GM18861 (cell line): Measurements from ENCODE around the gene LRP5.
"Not testable (repeated sequence)": the region's sequence is repeated elsewhere in the genome, so short reads cannot be mapped to it uniquely, and the experiment has no call there.

Source experiments
- ATAC-seq: cut with Tn5 transposase; IDR thresholded peaks from one replicate; pipeline ENCODE4 v1.9.1; 2021; ENCODE audit not compliant: unreplicated experiment

Gene LRP5

DNA sequence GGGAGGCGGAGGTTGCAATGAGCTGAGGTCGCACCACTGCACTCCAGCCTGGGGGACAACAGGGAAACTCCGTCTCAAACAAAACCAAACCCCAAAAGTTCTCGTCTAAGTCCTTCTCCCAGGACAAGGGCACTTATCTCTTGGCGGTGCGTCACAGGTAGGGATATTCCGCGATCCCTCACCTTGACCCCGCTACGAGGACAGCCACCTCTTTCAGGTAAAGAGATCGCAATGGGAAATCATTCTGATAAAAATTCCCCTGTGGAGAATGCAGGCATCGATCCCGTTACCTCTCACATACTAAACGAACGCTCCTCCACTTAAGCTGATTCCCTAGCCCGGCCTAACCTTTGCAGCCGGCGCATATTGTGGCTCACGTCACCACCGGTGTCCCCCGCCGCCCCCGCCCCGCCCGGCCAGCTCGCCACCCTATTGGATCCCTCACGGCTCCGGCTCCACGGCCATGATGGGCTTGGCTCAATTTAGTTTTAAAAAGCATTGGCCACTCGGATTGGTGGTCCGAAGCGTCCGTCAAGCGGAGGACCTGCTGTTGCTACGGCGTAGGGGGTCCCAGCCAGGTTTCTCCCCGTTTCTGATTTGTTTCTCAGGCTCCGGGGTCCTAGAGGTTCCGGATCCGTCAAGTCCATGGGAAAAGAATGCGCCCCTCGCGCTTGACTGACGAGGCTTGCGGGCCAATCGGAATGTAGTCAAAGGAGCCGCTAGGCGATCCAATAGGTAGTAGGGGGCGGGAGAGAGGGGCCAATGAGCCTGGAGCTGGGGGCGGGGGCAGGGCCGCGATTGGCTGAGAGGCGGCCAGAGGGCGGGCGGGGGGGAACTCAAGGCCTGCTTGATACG lies 147.7 kb downstream of the LRP5 start:
- peak; percentile 78 for ATAC-seq

DNA sequence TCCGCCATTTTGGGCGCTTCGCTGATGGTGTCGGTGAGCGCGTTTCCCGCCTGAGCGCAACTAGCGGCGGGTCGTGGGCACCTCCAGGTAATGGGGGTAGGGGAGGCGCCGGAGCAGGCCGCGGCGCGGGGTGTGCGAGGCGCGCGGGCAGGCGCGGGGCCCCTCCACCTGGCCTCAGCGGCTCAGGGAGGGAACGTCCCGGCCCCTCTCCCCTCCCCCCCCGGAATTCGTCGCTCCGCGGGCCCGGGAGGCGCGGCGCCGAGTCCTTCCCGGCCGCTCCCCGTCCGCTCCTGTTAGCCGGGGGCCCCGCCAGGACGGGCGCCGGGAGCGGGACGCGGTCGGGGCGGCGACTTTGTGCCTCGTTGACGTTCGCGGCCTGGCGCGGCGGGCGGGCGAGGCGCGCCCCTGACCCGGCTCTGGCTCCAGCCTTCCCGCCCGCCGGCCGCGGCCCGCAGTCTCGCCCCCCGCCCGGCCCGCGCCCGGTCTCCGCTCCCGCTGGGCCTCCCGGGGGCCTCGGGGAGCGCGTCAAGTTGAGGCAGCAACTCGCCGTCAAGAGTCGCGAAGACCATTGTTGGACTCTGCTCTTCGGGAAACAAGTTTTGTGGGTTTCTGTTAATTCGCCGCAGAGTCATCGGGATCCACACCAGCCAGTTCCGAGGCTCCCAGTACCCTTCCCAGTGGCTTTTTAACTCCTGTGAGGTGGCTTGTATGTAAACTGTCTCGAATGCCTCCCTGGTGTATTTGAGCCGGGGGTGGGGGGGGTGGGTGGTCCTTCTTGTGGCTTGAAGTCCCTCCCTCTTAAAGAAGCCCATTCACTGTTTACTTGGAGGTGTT lies 148.6 kb downstream of the LRP5 start, which contains the start of gene PPP6R3:
Gene PPP6R3 (plus strand): TSS at position 12 of the 834 bp plus-strand sequence. CDS start 76,913 bp downstream, outside the sequence.
- peak; percentile 7 for ATAC-seq

DNA sequence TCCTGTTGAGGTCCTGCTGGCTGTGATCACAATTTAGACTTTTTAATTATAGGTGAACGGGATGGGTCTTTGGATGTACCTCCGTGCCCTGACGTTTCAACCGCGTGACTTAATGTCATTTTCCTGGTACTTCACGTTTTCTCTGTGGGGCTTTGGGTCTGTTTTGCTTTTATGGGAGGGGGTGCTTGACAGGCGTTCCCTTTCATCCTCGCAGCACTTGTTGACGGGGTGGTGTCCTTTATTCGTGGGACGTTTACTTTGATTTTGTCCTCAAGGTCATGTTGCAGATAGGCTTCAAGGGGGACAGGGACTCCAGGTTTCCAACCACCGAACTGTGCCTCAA lies 149.2 kb downstream of the LRP5 start:
- ATAC-seq: no peak

GRCh38 chr11:68463714-68464113 lies 151.3 kb downstream of the LRP5 start:
- no peak for ATAC-seq

GRCh38 chr11:68467201-68467834 lies 154.9 kb downstream of the LRP5 start:
- no peak for ATAC-seq

DNA sequence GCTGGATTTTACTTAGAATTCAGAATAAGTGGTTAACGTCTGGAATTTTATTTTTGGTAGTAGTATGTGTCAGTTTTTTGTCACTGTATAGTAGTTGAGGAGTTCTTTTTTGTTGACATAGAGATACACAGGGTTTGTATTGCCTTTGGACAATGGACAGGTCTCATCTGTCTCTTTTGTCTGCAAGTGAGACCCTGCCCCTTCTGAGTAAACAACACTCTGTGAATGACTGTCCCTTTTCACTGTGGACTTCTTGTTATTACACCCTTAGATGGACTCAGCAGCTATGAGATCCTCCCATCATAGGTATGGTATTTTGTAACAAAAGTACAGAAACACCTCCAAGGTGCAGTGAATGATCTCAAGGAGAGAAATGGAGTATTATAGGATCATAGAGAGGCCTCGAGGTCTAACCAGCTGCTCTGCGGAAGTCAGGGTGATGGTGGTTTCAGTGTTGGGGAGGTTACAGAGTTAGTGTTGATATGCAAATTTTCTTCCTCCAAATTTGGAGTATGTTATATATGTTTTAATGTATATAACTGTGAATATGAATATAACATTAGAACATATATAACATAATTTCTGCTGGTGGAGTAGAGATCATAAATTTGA lies 155.9 kb downstream of the LRP5 start:
- peak; percentile 54 for ATAC-seq

- ATAC-seq: no peak
These were observed 156.7 kb downstream of the LRP5 start for GRCh38 chr11:68469122-68469521.

DNA sequence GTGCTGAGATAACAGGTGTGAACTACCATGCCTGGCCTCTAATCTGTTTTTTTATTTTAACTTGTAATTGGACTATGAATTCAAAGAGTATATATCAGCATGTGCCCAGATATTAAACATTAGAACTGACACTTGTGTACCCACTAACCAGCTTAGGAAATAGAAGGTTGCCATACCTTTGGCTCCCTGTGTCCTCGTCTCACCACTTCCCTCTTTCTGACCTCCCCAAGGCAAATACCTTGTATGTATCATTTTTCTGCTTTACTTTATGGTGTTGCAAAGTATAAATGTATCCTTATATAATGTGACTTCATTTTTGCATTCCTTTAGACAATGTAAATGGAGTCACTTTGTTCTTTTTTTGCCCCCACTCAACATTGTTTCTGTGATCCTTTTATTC lies 157.3 kb downstream of the LRP5 start:
- no peak for ATAC-seq

DNA sequence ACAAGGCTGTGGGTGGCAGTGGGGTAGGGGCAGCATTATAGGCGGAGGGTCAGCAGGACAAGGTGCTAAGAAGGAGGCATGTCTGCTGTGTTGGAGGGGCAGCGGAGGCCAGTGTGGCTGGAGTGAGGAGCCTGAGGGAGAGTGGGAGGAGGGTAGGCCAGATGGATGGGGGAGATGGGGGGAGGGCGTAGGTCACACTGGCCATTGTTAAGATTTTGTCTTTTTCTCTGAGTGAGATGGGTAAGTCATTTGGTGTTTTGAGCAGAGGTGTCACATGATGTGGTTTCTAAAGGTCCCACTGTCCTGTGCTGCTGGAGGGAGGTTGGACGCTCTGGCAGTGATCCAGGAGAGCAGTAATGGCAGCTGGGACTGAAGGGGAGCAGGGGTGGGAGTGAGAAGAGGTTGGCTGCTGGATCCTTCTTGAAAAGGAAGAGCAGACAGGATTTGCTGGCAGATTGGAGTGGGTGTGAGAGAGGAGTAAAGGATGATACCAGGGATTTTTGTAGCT lies 158.0 kb downstream of the LRP5 start:
- no peak for ATAC-seq

- ATAC-seq: no peak
These were observed 159.3 kb downstream of the LRP5 start for GRCh38 chr11:68471360-68472340.

- no peak for ATAC-seq
These were observed 160.4 kb downstream of the LRP5 start for GRCh38 chr11:68472778-68473177.

DNA sequence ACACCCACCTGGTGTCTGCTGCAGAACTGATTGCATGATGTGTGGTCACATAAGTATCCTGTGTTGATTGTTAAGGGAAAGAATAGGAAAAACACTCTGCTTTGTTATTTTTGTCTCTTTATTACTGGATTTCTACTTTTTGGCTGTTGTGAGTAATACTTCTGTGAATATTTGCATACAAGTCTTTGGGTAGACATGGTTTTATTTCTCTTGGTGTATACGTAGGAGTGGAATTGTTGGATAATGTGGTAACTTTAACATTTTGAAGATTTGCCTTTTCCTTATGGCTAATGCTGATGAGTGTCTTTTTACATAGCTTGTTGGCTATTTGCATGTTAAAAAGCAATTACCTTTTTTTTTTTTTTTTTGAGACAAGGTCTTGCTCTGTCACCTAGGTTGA lies 161.3 kb downstream of the LRP5 start:
- ATAC-seq: no peak

DNA sequence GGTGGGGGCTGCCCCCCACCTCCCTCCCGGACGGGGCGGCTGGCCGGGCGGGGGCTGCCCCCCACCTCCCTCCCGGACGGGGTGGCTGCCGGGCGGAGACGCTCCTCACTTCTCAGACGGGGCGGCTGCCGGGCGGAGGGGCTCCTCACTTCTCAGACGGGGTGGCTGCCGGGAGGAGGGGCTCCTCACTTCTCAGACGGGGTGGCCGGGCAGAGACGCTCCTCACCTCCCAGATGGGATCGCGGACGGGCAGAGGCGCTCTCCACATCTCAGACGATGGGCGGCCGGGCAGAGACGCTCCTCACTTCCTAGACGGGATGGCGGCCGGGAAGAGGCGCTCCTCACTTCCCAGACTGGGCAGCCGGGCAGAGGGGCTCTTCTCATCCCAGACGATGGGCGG lies 163.2 kb downstream of the LRP5 start:
- ATAC-seq: not testable (repeated sequence)

DNA sequence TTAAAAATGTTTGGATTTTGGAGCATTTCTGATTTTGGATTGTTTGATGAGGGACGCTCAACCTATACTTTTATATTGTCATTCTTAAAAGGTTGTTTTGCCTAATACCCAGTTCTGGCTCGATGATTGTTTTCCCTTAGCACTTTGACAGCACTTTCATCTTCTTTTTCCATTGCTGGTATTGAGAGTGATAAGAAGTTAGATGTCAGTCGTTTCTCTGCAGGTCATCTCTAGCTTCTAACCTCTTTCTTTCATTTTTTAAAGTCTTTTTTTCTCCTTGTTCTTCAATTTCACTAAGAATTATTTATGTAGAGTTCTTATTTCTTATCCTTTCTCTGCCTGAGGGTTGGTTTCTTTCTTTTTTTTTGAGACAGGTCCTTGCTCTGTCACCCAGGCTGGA lies 167.0 kb downstream of the LRP5 start:
- no peak for ATAC-seq

DNA sequence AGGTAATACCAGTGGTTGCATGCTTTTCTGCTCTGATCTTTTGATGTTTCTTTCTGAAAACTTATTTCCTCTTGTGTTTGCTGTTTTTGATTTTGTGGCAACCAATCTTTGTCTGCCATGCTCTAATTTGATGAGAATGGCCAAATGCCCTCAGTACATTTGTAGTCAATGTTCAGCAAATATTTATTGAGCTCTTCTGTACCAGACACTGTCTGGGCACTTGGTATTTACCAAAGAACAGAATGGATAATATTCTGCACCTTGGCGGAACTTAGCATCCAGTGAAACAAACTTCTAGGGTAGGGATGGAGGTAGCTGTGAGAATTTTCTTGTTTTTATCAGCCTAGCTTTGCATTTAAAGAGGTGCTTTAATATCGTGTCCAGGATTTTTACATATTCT lies 167.8 kb downstream of the LRP5 start:
- ATAC-seq: no peak

DNA sequence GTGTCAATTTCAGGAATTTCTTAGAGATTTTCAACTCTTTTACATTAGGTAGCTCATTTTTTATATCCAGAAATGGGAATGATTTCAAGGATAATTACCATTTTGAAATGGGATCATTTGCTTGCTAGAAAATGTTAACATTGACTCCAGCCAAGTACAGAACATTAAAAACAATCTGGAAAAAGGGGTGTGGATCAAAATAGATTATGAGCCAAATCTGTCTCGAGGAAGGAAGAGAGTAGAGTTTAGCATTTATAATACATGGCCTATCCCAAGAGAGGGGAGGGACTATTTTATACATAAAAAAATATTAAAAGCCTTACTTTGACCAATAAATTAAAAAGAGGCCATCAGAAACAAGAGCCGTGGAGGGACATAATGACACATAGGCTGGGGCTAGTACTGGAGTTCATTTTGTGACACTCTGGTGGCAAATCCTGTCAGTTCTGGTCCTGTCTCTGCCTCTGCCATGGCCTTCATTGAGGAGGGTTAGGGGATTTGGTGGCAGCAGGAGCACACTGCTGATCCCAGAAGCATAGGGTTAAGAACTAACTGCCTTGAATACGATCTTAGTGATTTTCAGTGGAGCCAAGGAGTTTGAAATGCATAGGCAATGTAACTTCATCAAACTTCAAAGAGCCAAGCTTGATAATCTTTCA lies 168.6 kb downstream of the LRP5 start:
- no peak for ATAC-seq

DNA sequence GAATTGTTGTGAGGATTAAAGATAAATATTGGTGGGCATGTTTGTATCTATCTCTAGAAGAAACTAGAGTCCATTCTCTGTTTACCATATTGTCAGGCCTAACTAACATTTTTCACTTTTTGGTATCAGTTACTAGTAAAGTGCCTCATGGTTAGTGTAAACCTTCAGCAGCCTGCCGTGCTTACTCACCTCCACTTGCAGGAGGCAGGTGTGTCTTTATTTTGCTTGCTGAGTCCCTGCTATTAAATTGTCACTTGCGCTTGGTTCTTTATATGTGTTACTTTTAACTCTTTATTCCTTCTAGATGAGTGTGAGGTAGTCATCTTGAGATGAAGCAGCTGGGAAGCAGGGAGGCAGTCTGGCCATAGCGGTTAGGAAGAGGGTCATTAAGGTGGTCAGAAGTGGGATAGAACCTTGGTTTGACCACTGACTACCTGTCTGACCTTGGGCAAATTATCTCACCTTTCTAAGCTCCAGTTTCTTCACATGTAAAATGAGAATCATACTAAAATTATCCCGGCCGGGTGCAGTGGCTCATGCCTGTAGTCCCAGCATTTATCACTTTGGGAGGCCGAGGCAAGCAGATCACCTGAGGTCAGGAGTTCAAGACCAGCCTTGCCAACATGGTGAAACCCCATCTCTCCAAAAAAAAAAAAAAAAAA lies 169.3 kb downstream of the LRP5 start:
- no peak for ATAC-seq

GRCh38 chr11:68488623-68489022 lies 176.2 kb downstream of the LRP5 start:
- ATAC-seq: no peak

DNA sequence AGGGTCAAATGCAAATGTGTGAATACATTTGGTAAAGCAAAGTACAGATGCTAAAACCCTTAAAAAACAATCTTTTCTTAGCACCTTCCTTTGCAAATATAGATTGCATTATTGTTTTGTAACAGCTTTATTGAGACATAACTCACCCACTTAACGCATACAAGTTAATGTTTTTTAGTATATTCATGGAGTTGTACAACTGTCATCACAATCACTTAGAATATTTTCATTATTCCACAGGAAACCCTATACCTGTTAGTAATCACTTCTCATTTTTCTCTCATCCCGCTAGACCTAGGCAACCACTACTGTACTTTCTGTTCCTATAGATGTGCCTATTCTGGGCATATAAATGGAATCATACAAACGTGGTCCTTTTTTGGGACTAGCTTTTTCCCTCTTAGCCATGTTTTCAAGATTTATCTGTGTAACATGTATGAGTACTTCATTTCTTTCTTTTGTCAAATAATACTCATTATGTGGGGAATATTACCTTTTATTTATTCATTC lies 182.9 kb downstream of the LRP5 start:
- ATAC-seq: no peak
